HuH-7.5 (cell line): ENCODE measurements around the gene POLG.

Source experiments
- DNase-seq: peaks from one replicate; pipeline ENCODE4 v3.0.0; 2011; ENCODE audit warnings: low spot score

The POLG gene

GRCh38 chr15:89370120-89370977 is 35.7 kb upstream of the POLG start:
- DNase-seq = no peak

- DNase-seq = no peak
These were observed 34.8 kb upstream of the POLG start for GRCh38 chr15:89369341-89369947.

- DNase-seq = no peak
These were observed 34.1 kb upstream of the POLG start for GRCh38 chr15:89368566-89369223.

- no peak for DNase-seq
These were observed 33.1 kb upstream of the POLG start for GRCh38 chr15:89367485-89368451.

GRCh38 chr15:89366656-89367393 is 32.2 kb upstream of the POLG start:
- DNase-seq = no peak

GRCh38 chr15:89365462-89366065 is 30.9 kb upstream of the POLG start:
- DNase-seq = no peak

- no peak for DNase-seq
These were observed 30.3 kb upstream of the POLG start for GRCh38 chr15:89364741-89365450.

- DNase-seq = no peak
These were observed 29.7 kb upstream of the POLG start for GRCh38 chr15:89364341-89364740.

GRCh38 chr15:89363770-89364169 is 29.1 kb upstream of the POLG start:
- no peak for DNase-seq

GRCh38 chr15:89363133-89363532 is 28.5 kb upstream of the POLG start:
- no peak for DNase-seq

GRCh38 chr15:89362203-89363101 is 27.8 kb upstream of the POLG start:
- no peak for DNase-seq

GRCh38 chr15:89361451-89362202 is 27.0 kb upstream of the POLG start:
- DNase-seq = peak; percentile 99

- no peak for DNase-seq
These were observed 25.8 kb upstream of the POLG start for GRCh38 chr15:89360294-89360971.

- DNase-seq = peak; percentile 37
These were observed 25.1 kb upstream of the POLG start for GRCh38 chr15:89359471-89360293.

GRCh38 chr15:89358755-89359439 is 24.3 kb upstream of the POLG start:
- DNase-seq = peak; percentile 99

GRCh38 chr15:89358435-89358754 is 23.8 kb upstream of the POLG start:
- DNase-seq = no peak
